ENCODE data around the gene THYN1. TPM values are rescaled to one million over a fixed set of nuclear protein-coding genes. Genes with fewer than 3 reads are reported as not detected.
A peak's percentile ranks its signal among the peaks of the same experiment; 100 is the strongest.

The THYN1 gene
- total and polyA plus RNA-seq, 5 donors from 2014 or later = 35.2 to 148 (median 143) TPM

DNA sequence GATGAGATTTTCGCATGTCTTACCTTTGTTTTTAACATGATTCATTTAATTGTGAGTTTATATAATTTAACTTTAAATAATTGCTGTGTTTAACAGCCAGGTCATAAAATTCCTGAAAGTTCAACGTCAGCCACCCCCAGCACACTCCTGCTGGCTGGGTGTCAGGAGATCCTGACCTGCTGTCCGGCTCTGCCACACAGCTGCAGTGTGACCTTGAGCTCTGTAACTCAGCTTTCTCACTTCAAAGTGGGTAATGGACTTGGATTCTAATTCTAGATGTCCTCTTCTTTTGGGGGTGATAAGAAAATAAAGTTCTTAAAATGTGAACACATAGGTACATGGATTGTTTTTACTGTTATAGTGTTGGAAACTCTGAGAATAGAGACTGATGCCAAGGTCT lies 17.8 kb downstream of the THYN1 start:
- no peak overlapping the region for H3K4me3 ChIP-seq (ENCODE audit: low read depth, low read length)
- H3K27me3 Mint-ChIP-seq = no peaks in the 10 kb centered on the region
- no peak overlapping the region for H3K27ac ChIP-seq (ENCODE audit: insufficient read depth, low read length, poor library complexity, severe bottlenecking)
- no peak overlapping the region for H3K27ac Mint-ChIP-seq
- H3K4me1 ChIP-seq (ENCODE audit: control insufficient read depth, insufficient read depth, low read length, poor library complexity, severe bottlenecking) = peaks cover 3% of the 10 kb centered on the region
- H3K4me3 Mint-ChIP-seq = no peak overlapping the region
- DNase-seq (no peak), ATAC-seq (ENCODE audit: low read depth in 2 of 2) (no peak)
- H3K9me3 ChIP-seq (ENCODE audit: control insufficient read depth in 2 of 2, low read length in 2 of 2) = no peaks in the 10 kb centered on the region
- H3K27me3 ChIP-seq (ENCODE audit: control insufficient read depth, insufficient read depth, low read length) = no peaks in the 10 kb centered on the region
- no peaks in the 10 kb centered on the region for H3K9me3 Mint-ChIP-seq
- H3K36me3 ChIP-seq (ENCODE audit: control insufficient read depth, insufficient read depth, low read length) = peaks cover 56% of the 10 kb centered on the region
- H3K36me3 Mint-ChIP-seq = peaks cover 38% of the 10 kb centered on the region
- H3K4me1 Mint-ChIP-seq = peaks cover 0 to 28% (median 19%) of the 10 kb centered on the region in 4 donors

GRCh38 chr11:134233729-134234179 lies 19.4 kb downstream of the THYN1 start:
- DNase-seq = no peak
- H3K9me3 ChIP-seq (ENCODE audit: control insufficient read depth in 2 of 2, low read length in 2 of 2) = no peaks in the 10 kb centered on the region
- H3K27ac ChIP-seq (ENCODE audit: insufficient read depth, low read length, poor library complexity, severe bottlenecking) = no peak overlapping the region
- H3K9me3 Mint-ChIP-seq = no peaks in the 10 kb centered on the region
- no peak overlapping the region for H3K27ac Mint-ChIP-seq
- no peak for ATAC-seq (ENCODE audit: low read depth in 2 of 2)
- peaks cover 12 to 44% (median 33%) of the 10 kb centered on the region in 4 donors for H3K4me1 Mint-ChIP-seq
- H3K27me3 Mint-ChIP-seq = no peaks in the 10 kb centered on the region
- no peak overlapping the region for H3K4me3 ChIP-seq (ENCODE audit: low read depth, low read length)
- H3K4me3 Mint-ChIP-seq = no peak overlapping the region
- H3K36me3 ChIP-seq (ENCODE audit: control insufficient read depth, insufficient read depth, low read length) = peaks cover 42% of the 10 kb centered on the region
- H3K4me1 ChIP-seq (ENCODE audit: control insufficient read depth, insufficient read depth, low read length, poor library complexity, severe bottlenecking) = peaks cover 18% of the 10 kb centered on the region
- H3K36me3 Mint-ChIP-seq = peaks cover 27% of the 10 kb centered on the region
- no peaks in the 10 kb centered on the region for H3K27me3 ChIP-seq (ENCODE audit: control insufficient read depth, insufficient read depth, low read length)

DNA sequence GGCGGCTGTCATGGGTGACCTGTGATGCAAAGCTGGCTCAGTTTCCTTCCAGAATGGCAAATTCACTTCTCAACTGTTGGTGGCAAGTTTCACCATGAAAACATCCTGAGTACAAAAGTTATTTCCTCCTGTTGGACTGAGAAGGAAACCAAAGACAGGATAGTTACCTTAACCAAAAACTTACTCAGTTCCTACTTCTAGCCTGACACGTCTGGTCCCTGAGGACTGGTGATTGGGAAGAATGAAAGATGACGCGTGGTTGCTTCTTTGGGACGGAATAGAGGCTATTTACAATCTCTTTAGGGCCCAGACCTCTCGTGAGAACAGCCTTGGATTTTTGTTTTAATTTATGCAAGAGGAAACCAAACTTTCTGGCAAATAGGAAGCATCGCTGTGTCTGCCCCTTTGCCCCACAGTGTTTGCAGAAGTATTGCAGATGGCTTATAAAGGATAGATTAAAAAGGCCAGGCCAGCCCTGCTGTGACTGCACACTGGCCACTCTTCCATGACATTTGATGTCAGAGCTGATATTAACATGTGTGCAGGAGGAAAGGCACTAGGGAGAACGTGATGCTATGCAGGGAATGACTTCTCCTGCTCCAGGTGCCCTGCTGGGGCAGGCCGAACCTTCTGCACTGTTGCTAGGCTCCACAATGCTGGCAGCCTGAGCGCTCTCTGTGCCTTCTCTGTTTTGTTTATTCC lies 21.0 kb downstream of the THYN1 start:
- ATAC-seq (ENCODE audit: low read depth in 2 of 2) (no peak), DNase-seq (peak in 1 of 3 donors; percentile 8)
- H3K9me3 ChIP-seq (ENCODE audit: control insufficient read depth in 2 of 2, low read length in 2 of 2) = no peaks in the 10 kb centered on the region
- H3K36me3 ChIP-seq (ENCODE audit: control insufficient read depth, insufficient read depth, low read length) = peaks cover 33% of the 10 kb centered on the region
- no peaks in the 10 kb centered on the region for H3K9me3 Mint-ChIP-seq
- peaks cover 22 to 54% (median 48%) of the 10 kb centered on the region in 4 donors for H3K4me1 Mint-ChIP-seq
- H3K27me3 ChIP-seq (ENCODE audit: control insufficient read depth, insufficient read depth, low read length) = no peaks in the 10 kb centered on the region
- H3K27ac ChIP-seq (ENCODE audit: insufficient read depth, low read length, poor library complexity, severe bottlenecking) = no peak overlapping the region
- no peak overlapping the region for H3K4me3 Mint-ChIP-seq
- H3K4me3 ChIP-seq (ENCODE audit: low read depth, low read length) = no peak overlapping the region
- H3K4me1 ChIP-seq (ENCODE audit: control insufficient read depth, insufficient read depth, low read length, poor library complexity, severe bottlenecking) = peaks cover 25% of the 10 kb centered on the region
- peaks cover 26% of the 10 kb centered on the region for H3K36me3 Mint-ChIP-seq
- no peaks in the 10 kb centered on the region for H3K27me3 Mint-ChIP-seq
- peak overlapping the region in 1 of 3 donors; percentile 31 for H3K27ac Mint-ChIP-seq

DNA sequence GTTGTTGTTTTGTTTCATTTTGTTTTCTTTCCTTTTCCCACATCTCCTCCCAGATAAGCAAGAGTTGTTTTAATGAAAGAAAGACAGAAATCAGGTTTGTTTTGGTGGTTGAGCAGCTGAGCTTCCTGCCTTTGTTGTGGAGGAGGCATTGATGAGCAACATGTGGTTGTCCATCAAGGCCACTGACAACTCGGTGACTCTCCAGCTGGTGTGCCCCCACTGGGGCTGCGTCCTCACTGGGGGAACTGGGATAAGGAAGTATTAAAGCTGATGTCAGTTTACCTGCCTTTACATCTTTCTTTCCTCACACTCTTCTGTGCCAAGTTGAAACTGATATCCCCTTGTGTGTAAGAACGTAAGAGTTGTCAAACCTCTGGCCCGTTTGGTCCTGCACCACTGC lies 22.8 kb downstream of the THYN1 start:
- Histone ChIP-seq H3K4me1 (ENCODE audit: control insufficient read depth, insufficient read depth, low read length, poor library complexity, severe bottlenecking) (peaks cover 42% of the 10 kb centered on the region), H3K9me3 (ENCODE audit: control insufficient read depth in 2 of 2, low read length in 2 of 2) (no peaks in the 10 kb centered on the region), H3K36me3 (ENCODE audit: control insufficient read depth, insufficient read depth, low read length) (peaks cover 17% of the 10 kb centered on the region), H3K27me3 (ENCODE audit: control insufficient read depth, insufficient read depth, low read length) (no peaks in the 10 kb centered on the region), H3K4me3 (ENCODE audit: low read depth, low read length) (no peak overlapping the region), H3K27ac (ENCODE audit: insufficient read depth, low read length, poor library complexity, severe bottlenecking) (no peak overlapping the region)
- ATAC-seq (ENCODE audit: low read depth in 2 of 2) (no peak), DNase-seq (no peak)
- Mint-ChIP-seq H3K4me1 (peaks cover 33 to 70% (median 58%) of the 10 kb centered on the region in 4 donors), H3K27me3 (no peaks in the 10 kb centered on the region), H3K36me3 (peaks cover 20% of the 10 kb centered on the region), H3K27ac (peak overlapping the region in 1 of 3 donors; percentile 67), H3K9me3 (no peaks in the 10 kb centered on the region), H3K4me3 (peak overlapping the region in 2 of 4 donors; percentile 11 to 28)

- Histone ChIP-seq H3K4me1 (ENCODE audit: control insufficient read depth, insufficient read depth, low read length, poor library complexity, severe bottlenecking) (peaks cover 46% of the 10 kb centered on the region), H3K4me3 (ENCODE audit: low read depth, low read length) (no peak overlapping the region)
- H3K27ac Mint-ChIP-seq = peak overlapping the region in 2 of 3 donors; percentile 67 to 82
These were observed 23.9 kb downstream of the THYN1 start for GRCh38 chr11:134229126-134229790.

GRCh38 chr11:134228625-134229024 lies 24.5 kb downstream of the THYN1 start:
- Mint-ChIP-seq H3K4me3 (peak overlapping the region in 3 of 4 donors; percentile 11 to 70 (median 61)), H3K27me3 (peaks cover 5% of the 10 kb centered on the region), H3K9me3 (peaks cover 0 to 2% (median 0%) of the 10 kb centered on the region in 7 donors), H3K27ac (no peak overlapping the region), H3K4me1 (peaks cover 33 to 77% (median 61%) of the 10 kb centered on the region in 4 donors), H3K36me3 (peaks cover 12% of the 10 kb centered on the region)
- H3K27me3 ChIP-seq (ENCODE audit: control insufficient read depth, insufficient read depth, low read length) = no peaks in the 10 kb centered on the region
- peaks cover 7% of the 10 kb centered on the region for H3K36me3 ChIP-seq (ENCODE audit: control insufficient read depth, insufficient read depth, low read length)
- ATAC-seq (ENCODE audit: low read depth in 2 of 2) = no peak
- DNase-seq = no peak
- no peak overlapping the region for H3K4me3 ChIP-seq (ENCODE audit: low read depth, low read length)
- H3K27ac ChIP-seq (ENCODE audit: insufficient read depth, low read length, poor library complexity, severe bottlenecking) = no peak overlapping the region
- H3K9me3 ChIP-seq (ENCODE audit: control insufficient read depth in 2 of 2, low read length in 2 of 2) = no peaks in the 10 kb centered on the region
- H3K4me1 ChIP-seq (ENCODE audit: control insufficient read depth, insufficient read depth, low read length, poor library complexity, severe bottlenecking) = peaks cover 49% of the 10 kb centered on the region

More at GRCh38 chr11:134229126-134229790, 23.9 kb downstream of the THYN1 start:
- peak overlapping the region; percentile 17 to 61 (median 36) for H3K4me3 Mint-ChIP-seq
- DNase-seq = no peak
- Histone ChIP-seq H3K9me3 (ENCODE audit: control insufficient read depth in 2 of 2, low read length in 2 of 2) (no peaks in the 10 kb centered on the region), H3K27ac (ENCODE audit: insufficient read depth, low read length, poor library complexity, severe bottlenecking) (no peak overlapping the region), H3K27me3 (ENCODE audit: control insufficient read depth, insufficient read depth, low read length) (no peaks in the 10 kb centered on the region), H3K36me3 (ENCODE audit: control insufficient read depth, insufficient read depth, low read length) (peaks cover 10% of the 10 kb centered on the region)
- no peak for ATAC-seq (ENCODE audit: low read depth in 2 of 2)
- peaks cover 12% of the 10 kb centered on the region for H3K36me3 Mint-ChIP-seq
- H3K4me1 Mint-ChIP-seq = peaks cover 33 to 73% (median 59%) of the 10 kb centered on the region in 4 donors
- H3K27me3 Mint-ChIP-seq = no peaks in the 10 kb centered on the region
- H3K9me3 Mint-ChIP-seq = no peaks in the 10 kb centered on the region

- peak overlapping the region; percentile 15 to 43 (median 20) for H3K27ac Mint-ChIP-seq
- H3K36me3 Mint-ChIP-seq = peaks cover 12% of the 10 kb centered on the region
- peaks cover 5% of the 10 kb centered on the region for H3K27me3 Mint-ChIP-seq
- peaks cover 7% of the 10 kb centered on the region for H3K36me3 ChIP-seq (ENCODE audit: control insufficient read depth, insufficient read depth, low read length)
- ATAC-seq (ENCODE audit: low read depth in 2 of 2) (no peak), DNase-seq (peak in 1 of 3 donors; percentile 7)
- peak overlapping the region; percentile 94 to 99 (median 94) for H3K4me3 Mint-ChIP-seq
- peaks cover 61% of the 10 kb centered on the region for H3K4me1 ChIP-seq (ENCODE audit: control insufficient read depth, insufficient read depth, low read length, poor library complexity, severe bottlenecking)
- H3K9me3 Mint-ChIP-seq = peaks cover 0 to 2% (median 0%) of the 10 kb centered on the region in 7 donors
- H3K27ac ChIP-seq (ENCODE audit: insufficient read depth, low read length, poor library complexity, severe bottlenecking) = no peak overlapping the region
- no peaks in the 10 kb centered on the region for H3K27me3 ChIP-seq (ENCODE audit: control insufficient read depth, insufficient read depth, low read length)
- no peaks in the 10 kb centered on the region for H3K9me3 ChIP-seq (ENCODE audit: control insufficient read depth in 2 of 2, low read length in 2 of 2)
- H3K4me3 ChIP-seq (ENCODE audit: low read depth, low read length) = peak overlapping the region; percentile 81
- H3K4me1 Mint-ChIP-seq = peaks cover 49 to 79% (median 69%) of the 10 kb centered on the region in 4 donors
These were observed 26.3 kb downstream of the THYN1 start for GRCh38 chr11:134226806-134227325.

Measured in CD4-positive, CD25-positive, alpha-beta regulatory T cell (primary cell).